Measurements from ENCODE around the gene C17orf75. TPM values are rescaled to one million over a fixed set of nuclear protein-coding genes. Genes with fewer than 3 reads are reported as not detected.

The C17orf75 gene
- total and polyA plus RNA-seq, 12 donors: 9.6 to 36.5 (median 19.8) TPM

DNA sequence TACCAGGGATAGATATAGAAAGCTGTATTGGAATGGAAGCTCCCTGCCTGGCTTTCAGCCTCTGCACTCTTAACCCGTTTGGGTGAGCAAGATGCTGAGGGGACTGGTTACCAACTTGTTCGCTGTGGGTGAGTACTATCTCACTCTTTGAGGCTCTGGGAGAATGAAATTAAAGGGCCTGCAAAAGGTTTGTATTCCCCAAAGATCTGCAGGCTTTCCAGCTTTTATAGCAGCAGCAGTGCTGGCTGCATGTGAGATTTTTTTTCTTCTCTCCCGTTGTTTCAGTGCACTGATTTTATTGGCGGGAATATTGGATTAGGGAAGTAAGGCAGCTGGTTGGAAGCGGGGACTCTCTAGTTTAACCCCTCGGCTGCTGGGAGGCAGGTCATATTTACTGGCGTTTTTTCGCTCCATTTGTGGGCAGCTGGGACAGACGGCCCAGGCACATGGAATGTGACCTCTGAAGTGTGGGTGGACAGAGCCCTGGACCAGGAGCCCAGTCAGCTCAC is 30.9 kb downstream of the C17orf75 start:
- Histone ChIP-seq H3K36me3 (replicated peaks in 1 of 2) (no peaks in the 10 kb centered on the region), H3K4me3 (no peak overlapping the region), H3K9me3 (replicated peaks in 1 of 3) (no peaks in the 10 kb centered on the region), H3K27ac (no peak overlapping the region), H3K4me1 (replicated peaks in 1 of 2) (no peaks in the 10 kb centered on the region), H3K27me3 (no peaks in the 10 kb centered on the region)
- TF ChIP-seq CTCF (IDR thresholded peaks at IDR 0.05) (no peak), POLR2A (IDR thresholded peaks at IDR 0.05) (no peak)
- no peak for DNase-seq
- intact Hi-C loops (cut with DNase I): no loop called here
- WGBS, 4 donors: 30 to 43% (median 41%) methylated on average over 8 to 9 of the region's 9 CpGs

DNA sequence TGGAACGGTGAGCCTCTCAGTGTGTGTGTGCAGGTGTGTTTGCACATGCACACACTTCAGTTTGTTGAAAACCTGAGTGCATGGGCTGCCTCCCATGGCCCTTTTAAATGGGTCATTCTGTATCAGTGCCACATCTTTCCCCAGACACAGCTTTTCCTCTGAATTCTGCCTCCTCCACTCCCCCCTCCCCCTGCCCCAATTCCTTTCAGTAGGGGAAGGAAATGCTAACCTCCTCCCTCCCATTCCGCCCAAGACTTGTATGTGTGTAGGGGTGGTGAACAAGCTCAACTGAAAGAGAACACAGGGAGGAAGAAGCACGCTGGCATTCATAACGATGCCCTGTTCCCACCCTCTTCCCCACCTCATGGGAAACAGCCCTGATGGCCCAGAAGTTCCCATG is 34.3 kb downstream of the C17orf75 start:
- no peak overlapping the region for H3K27ac ChIP-seq
- no peak for DNase-seq
- H3K4me3 ChIP-seq: no peak overlapping the region
- intact Hi-C loops (cut with DNase I): no loop called here
- no peaks in the 10 kb centered on the region for H3K36me3 ChIP-seq (replicated peaks in 1 of 2)
- no peak for TF ChIP-seq CTCF (IDR thresholded peaks at IDR 0.05)
- no peak for TF ChIP-seq POLR2A (IDR thresholded peaks at IDR 0.05)
- peaks cover 12 to 16% of the 10 kb centered on the region in 2 donors for H3K4me1 ChIP-seq (replicated peaks in 1 of 2)
- 73 to 86% (median 80%) methylated on average over 4 of the region's 4 CpGs for WGBS, 4 donors
- no peaks in the 10 kb centered on the region for H3K27me3 ChIP-seq
- H3K9me3 ChIP-seq (replicated peaks in 1 of 3): no peaks in the 10 kb centered on the region

DNA sequence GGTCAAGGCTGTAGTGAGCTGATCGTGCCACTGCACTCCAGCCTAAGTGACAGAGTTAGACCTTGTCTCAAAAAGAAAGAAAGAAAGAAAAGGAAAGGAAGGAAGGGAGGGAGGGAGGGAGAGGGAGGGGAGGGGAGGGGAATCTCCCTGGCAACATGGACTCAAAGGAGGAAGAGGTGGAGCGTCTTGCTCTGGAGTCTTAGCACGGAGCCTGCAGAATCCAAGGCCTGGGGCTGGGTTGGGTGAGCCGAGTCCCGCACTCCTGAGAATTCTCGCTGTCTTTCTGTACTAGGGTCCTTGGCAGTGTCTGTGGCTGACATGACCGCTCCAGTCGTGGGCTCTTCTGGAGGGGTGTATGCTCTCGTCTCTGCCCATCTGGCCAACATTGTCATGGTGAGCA is 36.9 kb downstream of the C17orf75 start:
- intact Hi-C loops (cut with DNase I): no loop called here
- no peak overlapping the region for H3K4me3 ChIP-seq
- H3K9me3 ChIP-seq (replicated peaks in 1 of 3): no peaks in the 10 kb centered on the region
- peaks cover 15 to 17% of the 10 kb centered on the region in 2 donors for H3K4me1 ChIP-seq (replicated peaks in 1 of 2)
- H3K27me3 ChIP-seq: no peaks in the 10 kb centered on the region
- no peaks in the 10 kb centered on the region for H3K36me3 ChIP-seq (replicated peaks in 1 of 2)
- TF ChIP-seq CTCF (IDR thresholded peaks at IDR 0.05) (no peak), POLR2A (IDR thresholded peaks at IDR 0.05) (no peak)
- 65 to 85% (median 76%) methylated on average over 9 of the region's 9 CpGs for WGBS, 4 donors
- H3K27ac ChIP-seq: no peak overlapping the region
- DNase-seq: no peak

DNA sequence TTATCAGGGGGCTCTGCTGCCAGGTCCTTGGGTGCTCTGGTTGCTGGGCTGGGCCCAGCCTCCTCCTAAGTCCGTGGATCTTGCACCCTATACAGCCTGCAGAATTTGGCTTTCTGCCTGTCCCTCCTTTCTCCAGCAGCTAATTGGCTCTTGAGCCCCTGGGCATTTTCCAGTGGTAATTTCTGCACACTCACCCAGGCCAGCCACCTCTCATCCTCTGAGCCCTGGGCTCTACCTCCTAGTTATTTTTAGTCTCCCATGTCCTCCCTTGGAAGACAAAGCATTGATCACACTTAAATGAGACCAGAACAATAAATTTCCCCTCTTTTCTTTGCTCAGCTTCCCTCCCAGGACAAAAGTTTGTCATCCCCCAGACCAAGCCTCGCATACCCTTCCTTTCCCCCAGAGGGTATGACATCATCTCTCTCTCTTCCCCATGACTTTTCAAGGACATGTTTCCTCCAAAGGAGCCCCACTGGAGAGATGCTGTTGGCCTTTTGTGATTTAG is 38.1 kb downstream of the C17orf75 start:
- WGBS, 4 donors: 32 to 52% (median 37%) methylated on average over 1 to 2 of the region's 2 CpGs
- TF ChIP-seq CTCF (IDR thresholded peaks at IDR 0.05): no peak
- no peaks in the 10 kb centered on the region for H3K27me3 ChIP-seq
- H3K4me3 ChIP-seq: no peak overlapping the region
- peak in 1 of 7 donors; percentile 65 for DNase-seq
- no peaks in the 10 kb centered on the region for H3K9me3 ChIP-seq (replicated peaks in 1 of 3)
- intact Hi-C loops (cut with DNase I): no loop called here
- H3K27ac ChIP-seq: peak overlapping the region in 1 of 5 donors; percentile 71
- H3K36me3 ChIP-seq (replicated peaks in 1 of 2): no peaks in the 10 kb centered on the region
- H3K4me1 ChIP-seq (replicated peaks in 1 of 2): peaks cover 15 to 17% of the 10 kb centered on the region in 2 donors
